Ishikawa (cell line): Measurements from ENCODE around the gene LEKR1.

ENCODE experiments used
- CEBPB ChIP-seq: IDR thresholded peaks from 2 replicates; pipeline ENCODE4 v1.6.1; 2012
- CREB1 ChIP-seq: IDR thresholded peaks from 2 replicates; pipeline ENCODE4 v1.6.1; 2012; ENCODE audit warnings: low read depth
- EGR1 ChIP-seq: IDR thresholded peaks from 2 replicates; pipeline ENCODE4 v1.6.1; 2012
- EP300 ChIP-seq: IDR thresholded peaks from 2 replicates; pipeline ENCODE4 v1.6.1; 2012; ENCODE audit warnings: borderline replicate concordance
- FOXM1 ChIP-seq: IDR thresholded peaks from 2 replicates; pipeline ENCODE4 v1.6.1; 2012; ENCODE audit warnings: low read depth, borderline replicate concordance
- MAX ChIP-seq: IDR thresholded peaks from 2 replicates; pipeline ENCODE4 v1.6.1; 2012
- NFIC ChIP-seq: IDR thresholded peaks from 2 replicates; pipeline ENCODE4 v1.6.1; 2012
- RAD21 ChIP-seq: IDR thresholded peaks from 2 replicates; pipeline ENCODE4 v1.6.1; 2012; ENCODE audit warnings: low read depth
- REST ChIP-seq: IDR thresholded peaks from 2 replicates; pipeline ENCODE4 v1.6.1; 2012; ENCODE audit warnings: low read depth, mild to moderate bottlenecking
- TAF1 ChIP-seq: IDR thresholded peaks from 2 replicates; pipeline ENCODE4 v1.6.1; 2012; ENCODE audit warnings: low read depth, mild to moderate bottlenecking
- TCF12 ChIP-seq: IDR thresholded peaks from 2 replicates; pipeline ENCODE4 v1.6.1; 2012; ENCODE audit warnings: low read depth
- TEAD4 ChIP-seq: IDR thresholded peaks from 2 replicates; pipeline ENCODE4 v1.6.1; 2012
- YY1 ChIP-seq: IDR thresholded peaks from 2 replicates; pipeline ENCODE4 v1.6.1; 2012; ENCODE audit warnings: low read depth
- ZBTB7A ChIP-seq: IDR thresholded peaks from 2 replicates; pipeline ENCODE4 v1.6.1; 2012; ENCODE audit warnings: low read depth
- TF ChIP-seq, protein P1 (sequence below): IDR thresholded peaks from 2 replicates; pipeline ENCODE4 v1.6.1; 2012

LEKR1 gene

GRCh38 chr3:156792114-156792513 is 34.0 kb upstream of the LEKR1 start:
- TF ChIP-seq EGR1 (no peak), YY1 (no peak), RAD21 (no peak), TCF12 (no peak), ZBTB7A (no peak)

DNA sequence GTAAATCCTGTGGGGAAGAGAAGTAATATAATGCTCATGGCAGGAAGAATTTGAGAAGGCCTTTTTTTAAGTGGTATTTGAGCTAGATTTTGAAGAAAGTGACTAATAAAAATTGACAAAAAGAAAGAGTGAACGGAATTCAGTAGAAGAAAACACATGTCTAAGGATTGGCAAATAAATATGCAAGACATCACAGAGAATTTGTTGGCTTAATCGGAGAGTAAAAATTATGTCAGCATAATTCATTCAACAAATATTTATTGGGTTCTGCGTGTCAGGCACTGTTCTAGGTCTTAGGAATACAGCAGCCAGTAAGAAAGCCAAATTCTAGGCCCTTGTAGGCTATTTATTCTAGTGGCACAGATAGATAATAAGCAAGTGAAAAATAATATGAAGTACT is 33.6 kb upstream of the LEKR1 start:
- TF ChIP-seq MAX (no peak), EGR1 (no peak), TAF1 (no peak), RAD21 (no peak), ZBTB7A (no peak), CREB1 (no peak), REST (no peak), TEAD4 (no peak), TCF12 (no peak), NFIC (no peak), EP300 (no peak)

GRCh38 chr3:156792945-156793344 is 33.2 kb upstream of the LEKR1 start:
- TF ChIP-seq ZBTB7A = no peak
- TF ChIP-seq TEAD4 = no peak
- no peak for TF ChIP-seq MAX

DNA sequence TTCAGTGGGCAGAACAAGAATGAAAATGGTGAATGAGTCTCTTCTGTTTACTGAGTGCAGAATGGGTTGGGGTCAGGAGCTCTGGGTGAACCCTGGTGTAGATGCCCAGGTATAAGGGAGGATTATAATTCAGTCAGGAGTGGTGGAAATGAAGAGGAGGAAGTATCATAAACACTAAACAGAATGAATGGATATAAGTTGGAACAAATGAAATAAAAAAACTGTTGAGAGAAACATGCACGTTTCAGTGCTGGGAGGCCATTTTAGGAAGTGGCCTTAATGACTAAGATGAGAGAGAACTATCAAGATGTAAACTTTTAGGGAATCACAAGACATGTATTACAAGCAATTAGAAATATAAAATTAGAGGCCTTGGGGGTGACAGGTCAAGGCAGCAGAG is 32.8 kb upstream of the LEKR1 start:
- TF ChIP-seq REST (no peak), EGR1 (no peak), RAD21 (no peak), YY1 (no peak), FOXM1 (no peak), TAF1 (no peak), CEBPB (no peak), TCF12 (no peak), EP300 (no peak), ZBTB7A (no peak)
- TF ChIP-seq, protein P1, sequence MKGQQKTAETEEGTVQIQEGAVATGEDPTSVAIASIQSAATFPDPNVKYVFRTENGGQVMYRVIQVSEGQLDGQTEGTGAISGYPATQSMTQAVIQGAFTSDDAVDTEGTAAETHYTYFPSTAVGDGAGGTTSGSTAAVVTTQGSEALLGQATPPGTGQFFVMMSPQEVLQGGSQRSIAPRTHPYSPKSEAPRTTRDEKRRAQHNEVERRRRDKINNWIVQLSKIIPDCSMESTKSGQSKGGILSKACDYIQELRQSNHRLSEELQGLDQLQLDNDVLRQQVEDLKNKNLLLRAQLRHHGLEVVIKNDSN = no peak

DNA sequence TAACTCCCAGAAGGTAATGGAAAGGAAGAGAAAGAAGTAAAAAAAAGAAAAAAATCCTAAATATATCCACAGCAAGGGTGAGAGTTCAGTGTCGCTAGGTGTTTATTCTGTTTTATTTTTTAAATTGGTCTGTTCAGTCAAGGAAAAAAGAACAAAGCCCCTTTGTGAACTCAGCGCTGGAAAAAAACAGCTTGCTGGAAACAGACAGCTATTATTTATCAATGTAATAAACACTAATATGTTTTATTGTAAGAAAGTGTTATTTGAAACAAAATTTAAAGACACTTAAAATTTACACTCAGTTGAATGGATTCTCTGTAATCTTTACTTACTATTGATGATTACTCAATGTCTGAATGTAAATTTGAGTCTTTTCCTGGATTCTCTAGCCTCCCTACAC is 32.3 kb upstream of the LEKR1 start:
- TF ChIP-seq RAD21 = no peak
- TF ChIP-seq FOXM1 = no peak
- TF ChIP-seq EGR1 = no peak
- TF ChIP-seq ZBTB7A = no peak
- TF ChIP-seq, protein P1 = no peak
- no peak for TF ChIP-seq REST
- TF ChIP-seq TCF12 = no peak
- no peak for TF ChIP-seq YY1
- no peak for TF ChIP-seq CEBPB
- TF ChIP-seq CREB1 = no peak
- no peak for TF ChIP-seq MAX
- no peak for TF ChIP-seq EP300
- TF ChIP-seq NFIC = no peak
- no peak for TF ChIP-seq TEAD4
